G401.6 (cell line): ENCODE measurements around the gene DENND6B.

Experiments
- FAIRE-seq: peaks from 2 replicates; lab custom pipeline; 2012; peaks lifted over from hg19 to GRCh38; lab: Jason Lieb, UNC

DENND6B gene

GRCh38 chr22:50271519-50271970 lies 55.3 kb downstream of the DENND6B start:
- FAIRE-seq: no peak

GRCh38 chr22:50270666-50271394 lies 56.0 kb downstream of the DENND6B start:
- no peak for FAIRE-seq

- no peak for FAIRE-seq
Measured at GRCh38 chr22:50269970-50270665, 56.7 kb downstream of the DENND6B start, which contains the start of gene MAPK11. Gene MAPK11, minus strand, starts transcription at chr22:50270380. Its CDS starts 88 bp downstream, at chr22:50270292.

GRCh38 chr22:50269573-50269969 lies 57.2 kb downstream of the DENND6B start:
- FAIRE-seq: no peak

- FAIRE-seq: no peak
Measured at GRCh38 chr22:50268655-50269113, 58.1 kb downstream of the DENND6B start.

GRCh38 chr22:50267591-50268390 lies 59.0 kb downstream of the DENND6B start:
- FAIRE-seq: no peak

GRCh38 chr22:50266994-50267393 lies 59.8 kb downstream of the DENND6B start:
- no peak for FAIRE-seq

- no peak for FAIRE-seq
Measured at GRCh38 chr22:50264946-50265669, 61.7 kb downstream of the DENND6B start.

- no peak for FAIRE-seq
Measured at GRCh38 chr22:50264104-50264745, 62.6 kb downstream of the DENND6B start.

GRCh38 chr22:50262973-50263617 lies 63.7 kb downstream of the DENND6B start:
- no peak for FAIRE-seq

GRCh38 chr22:50262460-50262911 lies 64.3 kb downstream of the DENND6B start:
- no peak for FAIRE-seq

GRCh38 chr22:50261615-50262459 lies 65.0 kb downstream of the DENND6B start, which contains the start of gene MAPK12:
Gene MAPK12, minus strand, starts transcription at chr22:50261683. Its CDS starts 174 bp downstream, at chr22:50261509.
- no peak for FAIRE-seq

- FAIRE-seq: no peak
Measured at GRCh38 chr22:50260801-50261614, 65.8 kb downstream of the DENND6B start.

GRCh38 chr22:50260434-50260800 lies 66.4 kb downstream of the DENND6B start:
- FAIRE-seq: no peak

GRCh38 chr22:50259302-50259701 lies 67.5 kb downstream of the DENND6B start:
- no peak for FAIRE-seq
